ENCODE results near the gene BNIP3. TPM values are rescaled to one million over a fixed set of nuclear protein-coding genes. Genes with fewer than 3 reads are reported as not detected.

BNIP3 gene
- total and polyA plus RNA-seq, 2 of the 13 experiments (the other 11 are each of a cell fraction or from before 2014, with no cell fraction given), result 73.7 to 223 TPM

DNA sequence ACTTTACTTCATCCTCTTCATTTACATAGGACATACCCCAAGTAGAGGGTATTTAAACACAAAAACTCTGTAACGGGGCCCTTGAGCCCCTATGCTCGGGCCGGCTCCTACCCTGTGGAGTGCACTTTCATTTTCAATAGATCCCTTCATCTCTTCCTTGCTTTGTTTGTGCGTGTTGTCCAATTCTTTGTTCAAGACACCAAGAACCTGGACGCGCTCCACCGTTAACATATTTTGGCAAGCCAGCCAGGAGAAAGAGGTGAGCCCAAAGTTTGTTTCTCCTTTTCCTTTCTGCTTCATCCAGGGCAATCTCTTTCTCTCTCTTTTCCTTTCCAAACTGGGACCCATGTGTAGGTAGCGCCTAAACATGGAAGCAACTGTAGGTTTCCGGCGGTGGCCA lies 26.0 kb upstream of the BNIP3 start (continued):
- TF ChIP-seq, protein P1, sequence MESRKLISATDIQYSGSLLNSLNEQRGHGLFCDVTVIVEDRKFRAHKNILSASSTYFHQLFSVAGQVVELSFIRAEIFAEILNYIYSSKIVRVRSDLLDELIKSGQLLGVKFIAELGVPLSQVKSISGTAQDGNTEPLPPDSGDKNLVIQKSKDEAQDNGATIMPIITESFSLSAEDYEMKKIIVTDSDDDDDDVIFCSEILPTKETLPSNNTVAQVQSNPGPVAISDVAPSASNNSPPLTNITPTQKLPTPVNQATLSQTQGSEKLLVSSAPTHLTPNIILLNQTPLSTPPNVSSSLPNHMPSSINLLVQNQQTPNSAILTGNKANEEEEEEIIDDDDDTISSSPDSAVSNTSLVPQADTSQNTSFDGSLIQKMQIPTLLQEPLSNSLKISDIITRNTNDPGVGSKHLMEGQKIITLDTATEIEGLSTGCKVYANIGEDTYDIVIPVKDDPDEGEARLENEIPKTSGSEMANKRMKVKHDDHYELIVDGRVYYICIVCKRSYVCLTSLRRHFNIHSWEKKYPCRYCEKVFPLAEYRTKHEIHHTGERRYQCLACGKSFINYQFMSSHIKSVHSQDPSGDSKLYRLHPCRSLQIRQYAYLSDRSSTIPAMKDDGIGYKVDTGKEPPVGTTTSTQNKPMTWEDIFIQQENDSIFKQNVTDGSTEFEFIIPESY (CRISPR knock-in tag; IDR thresholded peaks at IDR 0.05), result no peak
- TF ChIP-seq CBX1 (IDR thresholded peaks at IDR 0.05; ENCODE audit: low read depth) (no peak), CHD2 (IDR thresholded peaks at IDR 0.05; ENCODE audit: low read depth, low read length) (no peak)

DNA sequence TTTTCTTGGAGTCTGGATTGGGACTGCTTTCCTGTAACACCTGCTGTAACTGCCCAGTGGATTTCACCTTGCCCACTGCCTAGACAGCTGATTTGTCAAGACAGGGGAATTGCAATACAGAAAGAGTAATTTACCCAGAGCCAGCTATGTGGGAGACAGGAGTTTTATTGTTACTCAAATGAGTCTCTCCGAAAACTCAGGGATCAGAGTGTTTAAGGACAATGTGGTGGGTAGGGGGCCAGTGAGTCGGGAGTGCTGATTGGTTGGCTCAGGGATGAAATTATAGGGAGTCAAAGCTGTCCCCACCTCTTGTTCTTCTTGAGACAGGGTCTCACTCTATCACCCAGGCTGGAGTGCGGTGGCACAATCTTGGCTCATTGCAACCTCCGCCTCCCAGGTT lies 25.2 kb upstream of the BNIP3 start:
- Histone ChIP-seq H3K27ac (ENCODE audit: extremely low read length, insufficient read depth, low read length) (no peak overlapping the region), H3K4me2 (ENCODE audit: low read depth, low read length) (no peak overlapping the region), H3K4me1 (ENCODE audit: insufficient read depth, low read length) (peaks cover 28% of the 10 kb centered on the region), H3K9ac (ENCODE audit: insufficient read depth, low read depth, low read length) (no peak overlapping the region), H2AFZ (ENCODE audit: low read length) (no peak overlapping the region), H3K27me3 (ENCODE audit: control insufficient read depth in 1 of 2, insufficient read depth in 2 of 2, low read length in 2 of 2) (peaks cover 0 to 18% of the 10 kb centered on the region in 2 experiments; a peak in 1 of 5 replicates), H3K79me2 (ENCODE audit: insufficient read depth, low read length) (no peaks in the 10 kb centered on the region), H3K9me3 (ENCODE audit: low read length) (peaks cover 13% of the 10 kb centered on the region), H4K20me1 (ENCODE audit: insufficient read depth, low read length) (no peaks in the 10 kb centered on the region), H3K36me3 (replicated peaks in 1 of 2; ENCODE audit: control insufficient read depth in 1 of 2, insufficient read depth in 2 of 2, low read length in 2 of 2) (no peaks in the 10 kb centered on the region), H3K4me3 (replicated peaks in 1 of 3; ENCODE audit: insufficient read depth in 1 of 3, low read depth in 2 of 3, low read length in 3 of 3) (no peak overlapping the region)
- WGBS (ENCODE audit: low lambda C conversion rate), result 83% methylated on average over 4 of the region's 4 CpGs
- FAIRE-seq, result no peak
- TF ChIP-seq ASH2L (IDR thresholded peaks at IDR 0.05; ENCODE audit: insufficient read length, low read depth, low read length), result no peak
- BruUV-seq (replicated peaks), result no TSS peak
- no peak for DNase-seq (ENCODE audit: low spot score)
- intact Hi-C loops (cut with micrococcal nuclease; ENCODE audit: unreplicated experiment) (no loop called here), in situ Hi-C loops (cut with HindIII; ENCODE audit: extremely low pct_ligation_motif_present, low pct_unique_long_range_greater_than_20kb) (no loop called here)
- ChIA-PET POLR2A (no interaction called here), CTCF (ENCODE audit: low intra/inter-chr PET ratio, low total read pairs) (no interaction called here)
- ATAC-seq, result no peak

DNA sequence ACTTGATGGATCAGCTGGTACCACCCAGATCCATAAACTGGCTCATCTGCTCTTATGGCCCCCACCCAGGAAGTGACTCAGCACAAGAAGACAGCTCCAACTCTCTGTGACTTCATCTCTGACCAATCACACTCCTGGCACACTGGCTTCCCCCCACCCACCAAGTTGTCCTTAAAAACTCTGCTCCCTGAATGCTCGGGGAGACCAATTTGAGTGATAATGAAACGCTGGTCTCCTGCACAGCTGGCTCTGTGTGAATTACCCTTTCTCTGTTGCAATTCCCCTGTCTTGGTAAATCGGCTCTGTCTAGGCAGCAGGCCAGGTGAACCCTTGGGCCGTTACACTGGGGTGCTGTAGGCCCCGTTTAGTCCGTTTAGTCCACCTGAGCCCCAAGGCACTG lies 23.4 kb upstream of the BNIP3 start:
- Histone ChIP-seq H3K27me3 (ENCODE audit: control insufficient read depth in 1 of 2, insufficient read depth in 2 of 2, low read length in 2 of 2) (peaks cover 0 to 15% of the 10 kb centered on the region in 2 experiments; a peak in 1 of 5 replicates), H3K9me3 (ENCODE audit: low read length) (peaks cover 13% of the 10 kb centered on the region), H3K4me2 (ENCODE audit: low read depth, low read length) (no peak overlapping the region), H3K9ac (ENCODE audit: insufficient read depth, low read depth, low read length) (no peak overlapping the region), H3K4me1 (ENCODE audit: insufficient read depth, low read length) (peaks cover 41% of the 10 kb centered on the region), H3K79me2 (ENCODE audit: insufficient read depth, low read length) (no peaks in the 10 kb centered on the region), H4K20me1 (ENCODE audit: insufficient read depth, low read length) (no peaks in the 10 kb centered on the region), H2AFZ (ENCODE audit: low read length) (no peak overlapping the region), H3K4me3 (replicated peaks in 1 of 3; ENCODE audit: insufficient read depth in 1 of 3, low read depth in 2 of 3, low read length in 3 of 3) (no peak overlapping the region), H3K36me3 (replicated peaks in 1 of 2; ENCODE audit: control insufficient read depth in 1 of 2, insufficient read depth in 2 of 2, low read length in 2 of 2) (no peaks in the 10 kb centered on the region), H3K27ac (ENCODE audit: extremely low read length, insufficient read depth, low read length) (no peak overlapping the region)
- no TSS peak for BruUV-seq (replicated peaks)
- ATAC-seq (no peak), FAIRE-seq (no peak), DNase-seq (ENCODE audit: low spot score) (no peak)
- ChIA-PET CTCF (ENCODE audit: low intra/inter-chr PET ratio, low total read pairs) (no interaction called here), POLR2A (no interaction called here)
- TF ChIP-seq HDAC2 (CRISPR knock-in tag; IDR thresholded peaks at IDR 0.05), result no peak
- no peak for TF ChIP-seq ERF (CRISPR knock-in tag; IDR thresholded peaks at IDR 0.05)
- intact Hi-C loops (cut with micrococcal nuclease; ENCODE audit: unreplicated experiment) (no loop called here), in situ Hi-C loops (cut with HindIII; ENCODE audit: extremely low pct_ligation_motif_present, low pct_unique_long_range_greater_than_20kb) (no loop called here)
- WGBS (ENCODE audit: low lambda C conversion rate), result 49% methylated on average over 6 of the region's 6 CpGs

All from HepG2 (cell line).